Measurements from ENCODE around the gene METTL3. TPM values are rescaled to one million over a fixed set of nuclear protein-coding genes. Genes with fewer than 3 reads are reported as not detected.
A peak's percentile ranks its signal among the peaks of the same experiment; 100 is the strongest.

The METTL3 gene
- total RNA-seq (100 to 1,000 TPM in 2 of 5 experiments, 10 to 100 TPM in 3; 43.6 to 108 (median 75.3) TPM), polyA plus RNA-seq (10 to 100 TPM; 17.6 to 26.3 TPM), total RNA-seq (37.4 reads per million, percentile 65 among the genes with 10 or more reads in this experiment)

DNA sequence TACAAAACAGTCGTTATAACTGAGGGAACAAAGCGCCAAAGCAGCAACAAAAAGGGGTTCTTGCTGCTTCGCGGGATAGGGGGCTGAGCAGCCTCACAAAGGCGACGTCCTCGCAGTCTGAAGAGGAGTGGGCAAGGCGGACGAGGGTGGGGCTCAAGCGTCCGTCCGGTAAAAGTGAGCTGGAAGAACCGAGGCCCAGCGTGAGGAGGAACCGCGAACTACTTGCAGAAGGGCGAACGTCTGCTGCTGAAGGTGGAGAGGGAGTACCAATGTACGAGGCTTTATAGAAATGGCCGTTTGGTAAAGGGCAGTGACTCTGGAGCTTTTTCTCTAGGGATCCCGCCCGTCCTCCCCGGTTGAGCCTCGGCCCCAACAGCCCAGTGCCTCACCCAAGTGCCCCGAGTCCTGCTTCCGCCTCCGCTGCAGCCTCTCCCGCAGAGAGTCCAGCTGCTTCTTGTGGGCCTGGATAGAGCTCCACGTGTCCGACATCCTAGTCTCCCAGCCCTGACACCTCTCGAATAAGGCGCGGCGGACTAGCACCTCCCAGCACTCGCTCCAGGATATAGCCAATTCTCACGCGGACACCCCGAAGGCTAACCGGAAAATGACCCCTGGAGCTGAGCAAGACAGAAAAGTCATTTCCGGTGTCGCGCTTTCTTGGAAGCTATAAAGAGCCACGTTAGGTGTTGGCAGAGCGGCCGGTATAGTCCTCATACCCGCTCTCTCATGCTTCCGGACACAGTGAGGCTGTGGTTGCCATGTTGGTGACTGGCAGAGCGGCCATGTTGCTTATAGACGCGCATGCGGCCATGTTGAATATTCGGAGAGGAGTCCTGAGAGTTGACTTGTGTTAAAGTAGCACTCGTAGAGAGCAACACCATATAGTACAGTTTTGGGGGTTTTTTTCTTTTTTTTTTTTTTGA is at the start of gene METTL3:
TSS of gene METTL3 (minus strand) at position 606 of the 923 bp plus-strand sequence. CDS start at position 489, 117 bp downstream.
- ChIA-PET POLR2A (interaction anchor here (0.5 to 4.2 kb wide), 23 partner anchors 9 to 1810 kb away, joined by 3 to 42 read pairs (median 4); partner anchors contain the start of genes ACIN1, C14orf119, CHD8 and OXA1L), CTCF (interaction anchor here (0.7 to 2.1 kb wide), 8 partner anchors 9 to 74 kb away, joined by 3 to 18 read pairs (median 6); partner anchors contain the start of genes CHD8 and SALL2)
- peaks cover 0 to 3% (median 0%) of the 10 kb centered on the region in 11 donors for H3K9me3 Mint-ChIP-seq
- peaks cover 20 to 47% (median 42%) of the 10 kb centered on the region in 7 donors for H3K4me1 Mint-ChIP-seq
- Histone ChIP-seq H3K36me3 (ENCODE audit: control insufficient read depth in 2 of 3, insufficient read depth in 3 of 3, low read length in 3 of 3) (peaks cover 0 to 6% (median 4%) of the 10 kb centered on the region in 3 experiments), H3K4me3 (ENCODE audit: low read length) (peak within 1 kb of the TSS; percentile 94), H3K4me1 (ENCODE audit: control insufficient read depth in 2 of 2, insufficient read depth in 2 of 2, low read length in 2 of 2) (peaks cover 15 to 21% of the 10 kb centered on the region in 2 donors), H3K27me3 (ENCODE audit: control insufficient read depth in 2 of 2, insufficient read depth in 2 of 2, low read length in 2 of 2) (no peaks in the 10 kb centered on the region), H3K9me3 (ENCODE audit: control insufficient read depth in 2 of 3, low read length in 3 of 3) (no peaks in the 10 kb centered on the region), H3K27ac (ENCODE audit: low read depth, low read length) (peak within 1 kb of the TSS; percentile 87)
- intact Hi-C loops (cut with micrococcal nuclease) = loop anchor here (1.0 to 2.0 kb wide), 11 partner anchors 13 to 408 kb away; partner anchors contain the start of genes CHD8 (in 2 of the 2), HNRNPC (in 2 of the 2), SALL2 (in 2 of the 2) and SUPT16H (in 2 of the 2)
- peak; percentile 78 to 95 (median 90) for DNase-seq
- peak within 1 kb of the TSS; percentile 92 to 100 (median 99) for H3K4me3 Mint-ChIP-seq
- H3K27ac Mint-ChIP-seq = peak within 1 kb of the TSS; percentile 97 to 99 (median 98)
- ATAC-seq = peak; percentile 100
- H3K27me3 Mint-ChIP-seq = peaks cover 0 to 1% (median 0%) of the 10 kb centered on the region in 5 donors
- H3K36me3 Mint-ChIP-seq = peaks cover 0 to 20% (median 10%) of the 10 kb centered on the region in 5 donors

DNA sequence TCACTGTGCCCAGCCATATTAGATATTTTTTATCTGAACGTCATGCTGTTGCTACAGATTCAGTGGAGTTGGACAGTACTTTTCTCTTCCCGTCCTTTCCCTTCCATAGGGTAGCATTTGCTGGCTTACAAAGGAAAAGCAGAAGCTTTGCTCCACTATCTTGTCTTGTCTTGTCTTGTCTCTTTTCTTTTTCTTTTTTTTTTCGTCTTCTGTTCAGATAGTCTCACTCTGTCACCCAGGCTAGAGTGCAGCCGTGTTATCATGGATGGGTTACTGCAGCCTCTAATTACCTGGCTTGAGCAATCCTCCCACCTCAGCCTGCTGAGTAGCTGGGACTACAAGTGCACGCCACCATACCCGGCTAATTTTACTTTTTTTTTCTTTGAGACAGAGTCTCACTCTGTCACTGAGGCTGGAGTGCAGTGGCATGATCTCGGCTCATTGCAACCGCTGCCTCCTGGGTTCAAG is 47.6 kb upstream of the METTL3 start:
- POLR2A ChIA-PET = interaction anchor here (0.6 kb wide), 1 partner anchor 60 kb away, joined by 4 read pairs; no protein-coding TSS in a partner anchor
- intact Hi-C loops (cut with micrococcal nuclease) = loop anchor here in 1 of 2 donors (5.0 to 10.0 kb wide), 2 partner anchors 121 to 294 kb away; partner anchors contain the start of gene HNRNPC

DNA sequence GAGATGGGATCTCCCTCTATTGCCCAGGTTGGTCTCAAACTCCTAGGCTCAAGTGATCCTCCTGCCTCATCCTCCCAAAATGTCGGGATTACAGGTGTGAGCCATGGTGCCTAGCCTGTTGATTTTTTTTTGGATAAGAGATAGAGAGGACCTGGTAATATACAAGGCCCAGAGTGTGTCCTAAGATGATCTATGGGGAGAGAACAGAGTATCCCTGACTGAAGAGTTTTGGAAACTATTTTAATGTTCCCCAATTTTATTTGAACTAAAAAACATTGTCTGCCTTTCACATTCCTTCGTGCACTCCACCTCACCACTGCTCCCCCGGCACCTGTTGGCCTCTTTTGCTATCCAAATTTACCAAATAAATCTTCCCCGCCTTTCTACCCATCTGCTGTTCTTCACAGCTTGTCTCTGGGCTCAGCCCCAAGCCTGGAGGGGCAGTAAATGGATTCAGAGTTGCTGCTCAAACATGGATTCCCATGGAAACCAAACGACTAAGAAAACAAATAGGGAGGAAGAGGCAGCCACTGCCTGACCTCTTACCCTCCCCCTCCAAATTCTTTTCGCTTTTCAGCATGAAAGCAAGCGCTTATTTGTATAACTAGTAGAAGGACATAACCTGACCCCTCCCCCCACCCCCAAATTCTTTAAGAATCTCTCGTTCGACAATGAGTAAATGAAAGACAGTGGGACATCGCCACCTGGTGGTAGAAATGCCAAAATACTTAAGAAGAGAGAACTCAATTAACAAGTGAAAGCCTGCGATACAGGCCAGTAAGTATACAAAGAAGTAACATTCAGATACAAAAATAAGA is 46.2 kb upstream of the METTL3 start:
- Histone ChIP-seq H3K4me3 (ENCODE audit: low read length) (peak overlapping the region; percentile 27), H3K9me3 (ENCODE audit: control insufficient read depth in 2 of 3, low read length in 3 of 3) (no peaks in the 10 kb centered on the region), H3K4me1 (ENCODE audit: control insufficient read depth in 2 of 2, insufficient read depth in 2 of 2, low read length in 2 of 2) (peaks cover 0 to 4% of the 10 kb centered on the region in 2 donors), H3K27ac (ENCODE audit: low read depth, low read length) (peak overlapping the region; percentile 24), H3K27me3 (ENCODE audit: control insufficient read depth in 2 of 2, insufficient read depth in 2 of 2, low read length in 2 of 2) (no peaks in the 10 kb centered on the region), H3K36me3 (ENCODE audit: control insufficient read depth in 2 of 3, insufficient read depth in 3 of 3, low read length in 3 of 3) (no peaks in the 10 kb centered on the region)
- Mint-ChIP-seq H3K36me3 (no peaks in the 10 kb centered on the region), H3K27ac (peak overlapping the region in 8 of 9 donors; percentile 6 to 92 (median 64)), H3K4me3 (peak overlapping the region in 9 of 10 donors; percentile 14 to 71 (median 46)), H3K4me1 (peaks cover 2 to 12% (median 7%) of the 10 kb centered on the region in 7 donors), H3K27me3 (peaks cover 0 to 2% (median 0%) of the 10 kb centered on the region in 5 donors), H3K9me3 (no peaks in the 10 kb centered on the region)
- intact Hi-C loops (cut with micrococcal nuclease) = loop anchor here (1.0 to 10.0 kb wide), 13 partner anchors 31 to 465 kb away; partner anchors contain the start of genes CHD8 (in 2 of the 2), TOX4 (in 2 of the 2), HNRNPC (in 1 of the 2) and METTL3 (in 1 of the 2)
- DNase-seq (peak; percentile 25 to 81 (median 74)), ATAC-seq (peak; percentile 84)
- POLR2A ChIA-PET = interaction anchor here (1.2 kb wide), 1 partner anchor 59 kb away, joined by 3 read pairs; no protein-coding TSS in a partner anchor
- CTCF ChIA-PET = interaction anchor here (0.6 to 8.1 kb wide), 6 partner anchors 15 to 518 kb away, joined by 3 to 96 read pairs (median 6); partner anchors contain the start of gene SALL2

More for the DNA sequence above, 47.6 kb upstream of the METTL3 start:
- no peaks in the 10 kb centered on the region for H3K9me3 ChIP-seq (ENCODE audit: control insufficient read depth in 2 of 3, low read length in 3 of 3)
- CTCF ChIA-PET = interaction anchor here (0.6 to 8.1 kb wide), 3 partner anchors 48 to 1264 kb away, joined by 4 to 96 read pairs (median 6); partner anchors contain the start of gene METTL3
- no peaks in the 10 kb centered on the region for H3K36me3 ChIP-seq (ENCODE audit: control insufficient read depth in 2 of 3, insufficient read depth in 3 of 3, low read length in 3 of 3)
- peaks cover 0 to 2% (median 0%) of the 10 kb centered on the region in 5 donors for H3K27me3 Mint-ChIP-seq
- no peaks in the 10 kb centered on the region for H3K27me3 ChIP-seq (ENCODE audit: control insufficient read depth in 2 of 2, insufficient read depth in 2 of 2, low read length in 2 of 2)
- peak overlapping the region in 1 of 9 donors; percentile 52 for H3K27ac Mint-ChIP-seq
- H3K27ac ChIP-seq (ENCODE audit: low read depth, low read length) = no peak overlapping the region
- peaks cover 0 to 4% of the 10 kb centered on the region in 2 donors for H3K4me1 ChIP-seq (ENCODE audit: control insufficient read depth in 2 of 2, insufficient read depth in 2 of 2, low read length in 2 of 2)
- ATAC-seq = no peak
- no peaks in the 10 kb centered on the region for H3K9me3 Mint-ChIP-seq
- H3K4me3 Mint-ChIP-seq = no peak overlapping the region
- no peak for DNase-seq
- no peaks in the 10 kb centered on the region for H3K36me3 Mint-ChIP-seq
- no peak overlapping the region for H3K4me3 ChIP-seq (ENCODE audit: low read length)
- H3K4me1 Mint-ChIP-seq = peaks cover 2 to 12% (median 7%) of the 10 kb centered on the region in 7 donors

DNA sequence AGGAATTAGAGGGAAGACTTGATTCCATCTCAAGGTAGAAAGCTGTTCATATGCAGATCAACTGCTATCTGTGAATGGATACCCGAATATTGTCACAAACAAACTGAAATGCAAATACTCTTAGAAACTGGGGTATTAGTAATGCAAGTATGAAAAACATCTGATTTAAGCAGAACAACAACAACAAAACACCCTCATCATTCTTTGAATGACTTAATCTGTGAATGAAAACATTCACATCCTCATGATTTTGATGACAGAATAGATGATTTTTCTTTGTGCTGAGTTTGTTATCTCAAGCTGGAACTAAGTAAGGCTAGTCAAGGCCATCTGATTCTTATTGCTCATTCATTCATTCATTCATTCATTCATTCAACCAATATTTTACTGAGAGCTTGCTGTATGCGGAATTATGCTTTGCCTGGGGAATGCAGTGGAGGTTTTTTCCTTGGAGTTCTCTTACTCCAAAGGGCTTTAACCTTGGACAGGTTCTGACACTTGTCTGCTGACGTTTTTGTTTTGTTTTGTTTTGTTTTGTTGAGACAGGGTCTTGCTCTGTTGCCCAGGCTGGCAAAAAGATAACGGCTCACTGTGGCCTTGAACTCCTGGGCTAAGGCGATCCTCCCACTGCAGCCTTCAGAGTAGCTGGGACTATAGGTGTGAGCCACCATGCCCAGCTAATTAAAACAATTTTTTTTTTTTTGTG is 45.4 kb upstream of the METTL3 start:
- no peaks in the 10 kb centered on the region for H3K9me3 ChIP-seq (ENCODE audit: control insufficient read depth in 2 of 3, low read length in 3 of 3)
- peaks cover 0 to 4% of the 10 kb centered on the region in 2 donors for H3K4me1 ChIP-seq (ENCODE audit: control insufficient read depth in 2 of 2, insufficient read depth in 2 of 2, low read length in 2 of 2)
- intact Hi-C loops (cut with micrococcal nuclease) = loop anchor here (1.0 to 10.0 kb wide), 13 partner anchors 30 to 464 kb away; partner anchors contain the start of genes CHD8 (in 2 of the 2), TOX4 (in 2 of the 2), HNRNPC (in 1 of the 2) and METTL3 (in 1 of the 2)
- ATAC-seq (no peak), DNase-seq (no peak)
- no peaks in the 10 kb centered on the region for H3K36me3 ChIP-seq (ENCODE audit: control insufficient read depth in 2 of 3, insufficient read depth in 3 of 3, low read length in 3 of 3)
- POLR2A ChIA-PET = interaction anchor here (1.2 kb wide), 1 partner anchor 58 kb away, joined by 3 read pairs; no protein-coding TSS in a partner anchor
- no peaks in the 10 kb centered on the region for H3K36me3 Mint-ChIP-seq
- H3K27me3 Mint-ChIP-seq = peaks cover 0 to 2% (median 0%) of the 10 kb centered on the region in 5 donors
- peaks cover 2 to 12% (median 7%) of the 10 kb centered on the region in 7 donors for H3K4me1 Mint-ChIP-seq
- H3K27ac Mint-ChIP-seq = peak overlapping the region in 2 of 9 donors; percentile 21 to 64
- no peaks in the 10 kb centered on the region for H3K9me3 Mint-ChIP-seq
- H3K4me3 Mint-ChIP-seq = no peak overlapping the region
- CTCF ChIA-PET = interaction anchor here (0.6 to 8.1 kb wide), 8 partner anchors 14 to 317 kb away, joined by 3 to 96 read pairs (median 4); partner anchors contain the start of gene SALL2
- H3K27ac ChIP-seq (ENCODE audit: low read depth, low read length) = no peak overlapping the region
- H3K4me3 ChIP-seq (ENCODE audit: low read length) = no peak overlapping the region
- no peaks in the 10 kb centered on the region for H3K27me3 ChIP-seq (ENCODE audit: control insufficient read depth in 2 of 2, insufficient read depth in 2 of 2, low read length in 2 of 2)

DNA sequence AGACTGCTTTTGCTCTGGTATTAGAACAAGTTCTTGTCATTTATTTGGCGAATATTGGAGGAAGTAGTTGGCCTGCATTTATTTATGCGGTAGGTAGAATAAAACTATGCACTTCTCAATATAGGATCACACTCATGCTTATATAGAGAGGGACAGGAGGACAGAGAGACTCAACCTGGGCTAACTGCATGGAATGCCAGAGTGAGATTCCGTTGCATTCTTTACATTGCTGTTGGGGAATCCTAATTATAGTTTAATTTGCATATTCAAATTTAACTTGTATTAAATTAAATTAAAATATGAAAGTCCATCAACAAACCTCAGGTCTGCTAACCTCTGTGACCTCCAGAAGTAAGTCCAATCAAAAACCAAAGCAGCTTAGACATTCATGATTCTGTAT is 42.1 kb upstream of the METTL3 start:
- DNase-seq = no peak

More for the DNA sequence above, 42.1 kb upstream of the METTL3 start:
- ChIA-PET POLR2A (no interaction called here), CTCF (no interaction called here)
- H3K9me3 Mint-ChIP-seq = no peaks in the 10 kb centered on the region
- no peak overlapping the region for H3K27ac Mint-ChIP-seq
- ATAC-seq = no peak
- H3K27ac ChIP-seq (ENCODE audit: low read depth, low read length) = no peak overlapping the region
- peaks cover 0 to 4% of the 10 kb centered on the region in 2 donors for H3K4me1 ChIP-seq (ENCODE audit: control insufficient read depth in 2 of 2, insufficient read depth in 2 of 2, low read length in 2 of 2)
- H3K4me1 Mint-ChIP-seq = peaks cover 2 to 12% (median 7%) of the 10 kb centered on the region in 7 donors
- no peaks in the 10 kb centered on the region for H3K9me3 ChIP-seq (ENCODE audit: control insufficient read depth in 2 of 3, low read length in 3 of 3)
- H3K4me3 Mint-ChIP-seq = no peak overlapping the region
- no peak overlapping the region for H3K4me3 ChIP-seq (ENCODE audit: low read length)
- peaks cover 0 to 6% (median 0%) of the 10 kb centered on the region in 5 donors for H3K27me3 Mint-ChIP-seq
- H3K36me3 Mint-ChIP-seq = no peaks in the 10 kb centered on the region
- no peaks in the 10 kb centered on the region for H3K36me3 ChIP-seq (ENCODE audit: control insufficient read depth in 2 of 3, insufficient read depth in 3 of 3, low read length in 3 of 3)
- no peaks in the 10 kb centered on the region for H3K27me3 ChIP-seq (ENCODE audit: control insufficient read depth in 2 of 2, insufficient read depth in 2 of 2, low read length in 2 of 2)
- intact Hi-C loops (cut with micrococcal nuclease) = loop anchor here in 1 of 2 donors (10.0 kb wide), 1 partner anchor 288 kb away; the partner anchor contains the start of gene HNRNPC

Measured in naive thymus-derived CD4-positive, alpha-beta T cell (primary cell).